Measurements from ENCODE around the gene PPARA. TPM values are rescaled to one million over a fixed set of nuclear protein-coding genes. Genes with fewer than 3 reads are reported as not detected.

PPARA gene
- total RNA-seq, 1 experiment from 2014 or later = 14.5 TPM

DNA sequence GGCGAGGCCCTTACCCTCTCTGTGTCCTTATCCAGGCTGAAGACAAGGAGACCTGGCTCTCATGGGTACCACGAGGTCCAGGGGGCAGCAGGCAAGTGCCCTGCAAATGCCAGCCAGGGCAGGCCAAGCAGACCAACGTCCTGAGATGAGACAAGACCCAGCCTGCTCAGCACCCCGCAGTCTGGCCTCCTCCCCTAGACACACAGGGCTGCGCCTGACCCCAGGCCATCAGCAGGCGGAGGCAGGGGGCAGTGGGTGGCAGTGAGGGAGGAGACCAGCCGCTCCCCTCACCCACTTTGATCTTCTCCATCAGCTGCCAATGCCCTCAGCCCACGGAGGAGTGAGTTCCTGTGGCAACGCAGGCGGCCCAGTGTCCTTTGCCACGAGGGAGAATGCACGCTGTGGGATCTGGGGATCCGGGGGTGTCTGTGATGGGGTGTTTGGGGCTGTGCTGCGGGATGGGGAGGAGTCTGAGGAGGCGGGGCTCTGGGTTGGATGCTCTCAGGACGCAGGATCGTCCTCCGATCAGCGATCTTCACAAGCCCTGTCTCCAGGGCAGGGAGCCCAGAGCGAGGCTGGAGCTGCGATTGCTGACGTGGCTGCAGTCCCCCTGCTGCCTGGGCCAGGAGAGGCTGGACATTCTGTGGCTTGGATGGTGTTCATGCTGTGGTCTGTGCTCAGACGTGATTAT is 30.5 kb upstream of the PPARA start:
- ATAC-seq (no peak), DNase-seq (ENCODE audit: low read depth, low spot score) (no peak)
- intact Hi-C loops (cut with micrococcal nuclease) = loop anchor here (5.0 kb wide), 1 partner anchor 177 kb away; the partner anchor contains the start of gene GTSE1
- POLR2A ChIA-PET = no interaction called here
- no peak overlapping the region for H3K27ac ChIP-seq (ENCODE audit: low read depth, low read length)
- RAD21 ChIA-PET (ENCODE audit: low non-redundant PET in 1 of 2, low total read pairs in 2 of 2, uncharacterized antibody in 2 of 2, unreplicated experiment in 2 of 2) = no interaction called here
- H3K4me2 ChIP-seq (ENCODE audit: low read length) = no peak overlapping the region
- H3K79me2 ChIP-seq (ENCODE audit: insufficient read depth, low read length) = no peaks in the 10 kb centered on the region
- no peaks in the 10 kb centered on the region for H3K36me3 ChIP-seq (ENCODE audit: control insufficient read depth in 1 of 2, insufficient read depth in 2 of 2, low read length in 2 of 2)
- H3K4me1 ChIP-seq (ENCODE audit: control insufficient read depth in 1 of 2, insufficient read depth in 2 of 2, low read length in 2 of 2) = peaks cover 4 to 25% of the 10 kb centered on the region in 2 experiments; a peak in 3 of 4 replicates
- CTCF ChIA-PET = interaction anchor here (10.7 kb wide), 1 partner anchor 113 kb away, joined by 151 read pairs; no protein-coding TSS in a partner anchor
- BruUV-seq (replicated peaks) = no TSS peak
- H4K20me1 ChIP-seq (ENCODE audit: insufficient read depth) = no peaks in the 10 kb centered on the region
- no peaks in the 10 kb centered on the region for H3K27me3 ChIP-seq (ENCODE audit: insufficient read depth, low read length)
- H3K4me3 ChIP-seq (replicated peaks in 1 of 2; ENCODE audit: low read depth in 1 of 2, low read length in 2 of 2) = no peak overlapping the region
- H3K9ac ChIP-seq (ENCODE audit: low read length) = no peak overlapping the region
- no peaks in the 10 kb centered on the region for H3K9me3 ChIP-seq (ENCODE audit: control insufficient read depth in 1 of 2, insufficient read depth in 1 of 2, low read depth in 1 of 2, low read length in 2 of 2)
- no peak overlapping the region for H2AFZ ChIP-seq (ENCODE audit: low read depth, low read length, poor library complexity, severe bottlenecking)
- TF ChIP-seq EGR1 (IDR thresholded peaks at IDR 0.05; ENCODE audit: low read depth) = no peak
- no peak for TF ChIP-seq ELF1 (IDR thresholded peaks at IDR 0.05; ENCODE audit: borderline replicate concordance, low read depth)
- TF ChIP-seq SRF (IDR thresholded peaks at IDR 0.05; ENCODE audit: low read depth) = no peak
- TF ChIP-seq CTCF (IDR thresholded peaks at IDR 0.05 in 2 of 3, conservative IDR thresholded peaks at IDR 0.05 in 1 of 3; ENCODE audit: borderline replicate concordance in 1 of 3, insufficient read depth in 1 of 3, low read depth in 2 of 3, low read length in 2 of 3) = no peak
- no peak for TF ChIP-seq POLR2AphosphoS5 (IDR thresholded peaks at IDR 0.05; ENCODE audit: low read depth, low read length)
- TF ChIP-seq JUND (IDR thresholded peaks at IDR 0.05) = no peak
- no peak for TF ChIP-seq YY1 (IDR thresholded peaks at IDR 0.05; ENCODE audit: extremely low read depth, insufficient replicate concordance, low read depth, low read length)
- TF ChIP-seq, protein P1, sequence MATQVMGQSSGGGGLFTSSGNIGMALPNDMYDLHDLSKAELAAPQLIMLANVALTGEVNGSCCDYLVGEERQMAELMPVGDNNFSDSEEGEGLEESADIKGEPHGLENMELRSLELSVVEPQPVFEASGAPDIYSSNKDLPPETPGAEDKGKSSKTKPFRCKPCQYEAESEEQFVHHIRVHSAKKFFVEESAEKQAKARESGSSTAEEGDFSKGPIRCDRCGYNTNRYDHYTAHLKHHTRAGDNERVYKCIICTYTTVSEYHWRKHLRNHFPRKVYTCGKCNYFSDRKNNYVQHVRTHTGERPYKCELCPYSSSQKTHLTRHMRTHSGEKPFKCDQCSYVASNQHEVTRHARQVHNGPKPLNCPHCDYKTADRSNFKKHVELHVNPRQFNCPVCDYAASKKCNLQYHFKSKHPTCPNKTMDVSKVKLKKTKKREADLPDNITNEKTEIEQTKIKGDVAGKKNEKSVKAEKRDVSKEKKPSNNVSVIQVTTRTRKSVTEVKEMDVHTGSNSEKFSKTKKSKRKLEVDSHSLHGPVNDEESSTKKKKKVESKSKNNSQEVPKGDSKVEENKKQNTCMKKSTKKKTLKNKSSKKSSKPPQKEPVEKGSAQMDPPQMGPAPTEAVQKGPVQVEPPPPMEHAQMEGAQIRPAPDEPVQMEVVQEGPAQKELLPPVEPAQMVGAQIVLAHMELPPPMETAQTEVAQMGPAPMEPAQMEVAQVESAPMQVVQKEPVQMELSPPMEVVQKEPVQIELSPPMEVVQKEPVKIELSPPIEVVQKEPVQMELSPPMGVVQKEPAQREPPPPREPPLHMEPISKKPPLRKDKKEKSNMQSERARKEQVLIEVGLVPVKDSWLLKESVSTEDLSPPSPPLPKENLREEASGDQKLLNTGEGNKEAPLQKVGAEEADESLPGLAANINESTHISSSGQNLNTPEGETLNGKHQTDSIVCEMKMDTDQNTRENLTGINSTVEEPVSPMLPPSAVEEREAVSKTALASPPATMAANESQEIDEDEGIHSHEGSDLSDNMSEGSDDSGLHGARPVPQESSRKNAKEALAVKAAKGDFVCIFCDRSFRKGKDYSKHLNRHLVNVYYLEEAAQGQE (IDR thresholded peaks at IDR 0.05; ENCODE audit: low read depth) = no peak
- TF ChIP-seq EZH2 (IDR thresholded peaks at IDR 0.05) = no peak
- no peak for TF ChIP-seq EZH2phosphoT487 (IDR thresholded peaks at IDR 0.05; ENCODE audit: borderline replicate concordance)
- TF ChIP-seq MAX (IDR thresholded peaks at IDR 0.05) = no peak
- no peak for TF ChIP-seq ZFX (IDR thresholded peaks at IDR 0.05)
- TF ChIP-seq, protein P2, sequence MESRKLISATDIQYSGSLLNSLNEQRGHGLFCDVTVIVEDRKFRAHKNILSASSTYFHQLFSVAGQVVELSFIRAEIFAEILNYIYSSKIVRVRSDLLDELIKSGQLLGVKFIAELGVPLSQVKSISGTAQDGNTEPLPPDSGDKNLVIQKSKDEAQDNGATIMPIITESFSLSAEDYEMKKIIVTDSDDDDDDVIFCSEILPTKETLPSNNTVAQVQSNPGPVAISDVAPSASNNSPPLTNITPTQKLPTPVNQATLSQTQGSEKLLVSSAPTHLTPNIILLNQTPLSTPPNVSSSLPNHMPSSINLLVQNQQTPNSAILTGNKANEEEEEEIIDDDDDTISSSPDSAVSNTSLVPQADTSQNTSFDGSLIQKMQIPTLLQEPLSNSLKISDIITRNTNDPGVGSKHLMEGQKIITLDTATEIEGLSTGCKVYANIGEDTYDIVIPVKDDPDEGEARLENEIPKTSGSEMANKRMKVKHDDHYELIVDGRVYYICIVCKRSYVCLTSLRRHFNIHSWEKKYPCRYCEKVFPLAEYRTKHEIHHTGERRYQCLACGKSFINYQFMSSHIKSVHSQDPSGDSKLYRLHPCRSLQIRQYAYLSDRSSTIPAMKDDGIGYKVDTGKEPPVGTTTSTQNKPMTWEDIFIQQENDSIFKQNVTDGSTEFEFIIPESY (IDR thresholded peaks at IDR 0.05; ENCODE audit: extremely low read depth, insufficient replicate concordance, low read length) = no peak
- no peak for TF ChIP-seq TCF7L2 (IDR thresholded peaks at IDR 0.05; ENCODE audit: borderline replicate concordance, extremely low read depth, insufficient read depth, insufficient read length)
- no peaks in the 10 kb centered on the region for H3K9me2 ChIP-seq (ENCODE audit: insufficient read depth)
